ENCODE results near the gene GCN1. TPM values are rescaled to one million over a fixed set of nuclear protein-coding genes. Genes with fewer than 3 reads are reported as not detected.

GCN1 gene
- total RNA-seq, 1 donor from 2014 or later, result 49.0 TPM

- no peak overlapping the region for H3K4me3 ChIP-seq
- H3K27ac ChIP-seq, result no peak overlapping the region
- intact Hi-C loops (cut with DNase I), result no loop called here
- H3K27me3 ChIP-seq, result no peaks in the 10 kb centered on the region
- no peaks in the 10 kb centered on the region for H3K4me1 ChIP-seq
- no peak for TF ChIP-seq CTCF (IDR thresholded peaks at IDR 0.05)
- peaks cover 86 to 94% of the 10 kb centered on the region in 2 donors for H3K36me3 ChIP-seq
- H3K9me3 ChIP-seq, result no peaks in the 10 kb centered on the region
- no peak for DNase-seq (ENCODE audit: low spot score in 2 of 2)
Observed at GRCh38 chr12:120172053-120172452, 22.5 kb downstream of the GCN1 start.

- Histone ChIP-seq H3K4me3 (no peak overlapping the region), H3K9me3 (no peaks in the 10 kb centered on the region), H3K36me3 (peaks cover 75 to 84% of the 10 kb centered on the region in 2 donors), H3K27ac (no peak overlapping the region), H3K4me1 (no peaks in the 10 kb centered on the region), H3K27me3 (no peaks in the 10 kb centered on the region)
- DNase-seq (ENCODE audit: low spot score in 2 of 2), result no peak
- intact Hi-C loops (cut with DNase I), result no loop called here
- TF ChIP-seq CTCF (IDR thresholded peaks at IDR 0.05), result no peak
Observed at GRCh38 chr12:120170631-120171030, 23.9 kb downstream of the GCN1 start.

- Histone ChIP-seq H3K36me3 (peaks cover 70 to 77% of the 10 kb centered on the region in 2 donors), H3K27ac (no peak overlapping the region), H3K4me3 (no peak overlapping the region), H3K27me3 (no peaks in the 10 kb centered on the region), H3K4me1 (no peaks in the 10 kb centered on the region), H3K9me3 (no peaks in the 10 kb centered on the region)
- intact Hi-C loops (cut with DNase I), result no loop called here
- no peak for TF ChIP-seq CTCF (IDR thresholded peaks at IDR 0.05)
- DNase-seq (ENCODE audit: low spot score in 2 of 2), result no peak
Observed at GRCh38 chr12:120169946-120170345, 24.6 kb downstream of the GCN1 start.

- no peak for TF ChIP-seq CTCF (IDR thresholded peaks at IDR 0.05)
- Histone ChIP-seq H3K27ac (no peak overlapping the region), H3K36me3 (peaks cover 67 to 74% of the 10 kb centered on the region in 2 donors), H3K4me1 (no peaks in the 10 kb centered on the region), H3K9me3 (no peaks in the 10 kb centered on the region), H3K4me3 (no peak overlapping the region), H3K27me3 (no peaks in the 10 kb centered on the region)
- intact Hi-C loops (cut with DNase I), result no loop called here
- no peak for DNase-seq (ENCODE audit: low spot score in 2 of 2)
Observed at GRCh38 chr12:120168337-120168736, 26.2 kb downstream of the GCN1 start.

- no peak for DNase-seq (ENCODE audit: low spot score in 2 of 2)
- TF ChIP-seq CTCF (IDR thresholded peaks at IDR 0.05), result no peak
- H3K27me3 ChIP-seq, result no peaks in the 10 kb centered on the region
- H3K27ac ChIP-seq, result no peak overlapping the region
- H3K9me3 ChIP-seq, result no peaks in the 10 kb centered on the region
- peaks cover 67 to 74% of the 10 kb centered on the region in 2 donors for H3K36me3 ChIP-seq
- intact Hi-C loops (cut with DNase I), result no loop called here
- H3K4me3 ChIP-seq, result no peak overlapping the region
- H3K4me1 ChIP-seq, result no peaks in the 10 kb centered on the region
Observed at GRCh38 chr12:120167529-120168095, 26.9 kb downstream of the GCN1 start.

- no peak for TF ChIP-seq CTCF (IDR thresholded peaks at IDR 0.05)
- DNase-seq (ENCODE audit: low spot score in 2 of 2), result no peak
- H3K4me1 ChIP-seq, result no peaks in the 10 kb centered on the region
- no peak overlapping the region for H3K27ac ChIP-seq
- intact Hi-C loops (cut with DNase I), result no loop called here
- no peaks in the 10 kb centered on the region for H3K27me3 ChIP-seq
- no peaks in the 10 kb centered on the region for H3K9me3 ChIP-seq
- H3K36me3 ChIP-seq, result peaks cover 71 to 74% of the 10 kb centered on the region in 2 donors
- H3K4me3 ChIP-seq, result no peak overlapping the region
Observed at GRCh38 chr12:120164293-120164692, 30.2 kb downstream of the GCN1 start.

Measured in ascending aorta (tissue), 2 donors.